Neural cell (in vitro differentiated cells): ENCODE data around the gene TBC1D10B.

ENCODE experiments used
- EP300 ChIP-seq: fragments of 450-650 bp; conservative IDR thresholded peaks from 2 replicates; pipeline ENCODE4 v1.6.1; 2014; ENCODE audit warnings: antibody characterized with exemption, mild to moderate bottlenecking, moderate library complexity; ENCODE audit not compliant: poor library complexity, severe bottlenecking
- EZH2 ChIP-seq: fragments of 200-600, 300-800 bp; shearing (Covaris generic), sonication (generic); IDR thresholded peaks from 2 replicates; pipeline ENCODE4 v1.6.1; 2014; ENCODE audit warnings: antibody characterized with exemption, low read length, borderline replicate concordance, mild to moderate bottlenecking; ENCODE audit not compliant: insufficient read depth, poor library complexity, severe bottlenecking
- MXI1 ChIP-seq: fragments of 450-650 bp; conservative IDR thresholded peaks from 2 replicates; pipeline ENCODE4 v1.6.1; 2014; ENCODE audit warnings: antibody characterized with exemption, mild to moderate bottlenecking; ENCODE audit not compliant: poor library complexity, severe bottlenecking
- POLR2AphosphoS5 ChIP-seq: IDR thresholded peaks from 2 replicates; pipeline ENCODE4 v1.6.1; 2012
- RAD21 ChIP-seq: fragments of 450-650 bp; conservative IDR thresholded peaks from 2 replicates; pipeline ENCODE4 v1.6.1; 2014; ENCODE audit warnings: antibody characterized with exemption, mild to moderate bottlenecking, moderate library complexity
- TAF1 ChIP-seq: IDR thresholded peaks from 2 replicates; pipeline ENCODE4 v1.6.1; 2012; ENCODE audit warnings: low read depth
- TF ChIP-seq, protein P1 (sequence below): fragments of 450-650 bp; IDR thresholded peaks from 2 replicates; pipeline ENCODE4 v1.5.1; 2014; ENCODE audit warnings: antibody characterized with exemption, mild to moderate bottlenecking, moderate library complexity; ENCODE audit not compliant: poor library complexity, severe bottlenecking

DNA sequence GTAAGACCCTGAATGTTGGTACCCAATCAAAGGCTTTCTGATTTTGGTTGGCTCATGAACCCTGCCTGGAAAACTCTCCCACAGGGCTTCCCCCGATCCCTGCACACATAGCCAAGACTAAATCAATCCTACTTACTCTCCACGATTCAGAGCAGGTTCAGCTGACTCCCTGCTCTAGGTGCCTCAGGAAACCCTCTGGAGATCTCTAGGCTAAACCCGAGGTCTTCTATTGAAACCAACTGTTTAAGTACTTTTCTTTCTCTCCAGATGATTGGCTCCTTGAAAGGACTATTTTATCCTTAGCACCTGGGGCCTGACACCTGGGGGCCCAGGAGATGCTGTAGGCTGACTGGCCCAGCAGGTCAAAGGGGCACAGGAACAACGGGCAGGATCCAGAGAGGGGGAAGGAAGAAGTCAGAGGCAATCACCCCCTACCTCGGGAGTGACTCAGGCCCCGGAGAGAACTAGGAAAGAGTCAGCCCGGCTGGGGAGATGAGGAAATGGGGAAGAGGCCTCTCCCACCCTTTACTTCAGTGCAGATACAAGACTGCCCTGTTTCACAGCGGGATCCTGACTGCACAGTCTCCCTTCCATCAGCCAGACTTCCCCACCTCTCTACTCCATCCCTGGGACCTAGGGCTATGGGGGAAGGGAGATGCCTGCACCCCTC, 2.0 kb downstream of the TBC1D10B start:
- TF ChIP-seq, protein P1, sequence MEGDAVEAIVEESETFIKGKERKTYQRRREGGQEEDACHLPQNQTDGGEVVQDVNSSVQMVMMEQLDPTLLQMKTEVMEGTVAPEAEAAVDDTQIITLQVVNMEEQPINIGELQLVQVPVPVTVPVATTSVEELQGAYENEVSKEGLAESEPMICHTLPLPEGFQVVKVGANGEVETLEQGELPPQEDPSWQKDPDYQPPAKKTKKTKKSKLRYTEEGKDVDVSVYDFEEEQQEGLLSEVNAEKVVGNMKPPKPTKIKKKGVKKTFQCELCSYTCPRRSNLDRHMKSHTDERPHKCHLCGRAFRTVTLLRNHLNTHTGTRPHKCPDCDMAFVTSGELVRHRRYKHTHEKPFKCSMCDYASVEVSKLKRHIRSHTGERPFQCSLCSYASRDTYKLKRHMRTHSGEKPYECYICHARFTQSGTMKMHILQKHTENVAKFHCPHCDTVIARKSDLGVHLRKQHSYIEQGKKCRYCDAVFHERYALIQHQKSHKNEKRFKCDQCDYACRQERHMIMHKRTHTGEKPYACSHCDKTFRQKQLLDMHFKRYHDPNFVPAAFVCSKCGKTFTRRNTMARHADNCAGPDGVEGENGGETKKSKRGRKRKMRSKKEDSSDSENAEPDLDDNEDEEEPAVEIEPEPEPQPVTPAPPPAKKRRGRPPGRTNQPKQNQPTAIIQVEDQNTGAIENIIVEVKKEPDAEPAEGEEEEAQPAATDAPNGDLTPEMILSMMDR, result no peak
- TF ChIP-seq POLR2AphosphoS5, result no peak
- TF ChIP-seq EP300, result no peak
- no peak for TF ChIP-seq TAF1
- TF ChIP-seq EZH2, result no peak
- no peak for TF ChIP-seq RAD21
- TF ChIP-seq MXI1, result no peak
